NCI-H2196 treated with DMSO at 0.1 percent for 48 hours (cell line): Measurements from ENCODE around the gene PAPOLB.

Source experiments
- DNase-seq: peaks from one replicate; lab custom pipeline; 2025; ENCODE audit not compliant: unreplicated experiment; lab: John Stamatoyannopoulos, UW

The PAPOLB gene

DNA sequence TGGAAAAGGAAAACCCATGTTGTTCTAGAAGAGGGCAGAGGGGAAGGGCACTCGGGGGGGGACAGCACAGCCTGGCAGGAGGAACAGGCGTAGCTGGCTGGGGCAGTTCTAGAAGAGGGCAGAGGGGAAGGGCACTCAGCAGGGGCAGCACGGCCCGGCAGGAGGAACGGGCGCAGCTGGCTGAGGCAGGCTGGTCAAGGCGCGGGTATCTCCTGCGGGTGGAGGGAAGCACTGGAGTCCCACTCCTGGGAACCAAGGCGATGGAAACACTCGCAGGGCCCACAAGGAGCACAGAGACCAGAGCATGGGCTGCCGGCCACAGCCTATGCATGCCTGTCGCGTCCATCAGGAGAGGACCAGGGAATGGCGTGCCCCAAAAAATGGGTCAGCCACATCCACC is 36.7 kb downstream of the PAPOLB start:
- DNase-seq, result no peak

DNA sequence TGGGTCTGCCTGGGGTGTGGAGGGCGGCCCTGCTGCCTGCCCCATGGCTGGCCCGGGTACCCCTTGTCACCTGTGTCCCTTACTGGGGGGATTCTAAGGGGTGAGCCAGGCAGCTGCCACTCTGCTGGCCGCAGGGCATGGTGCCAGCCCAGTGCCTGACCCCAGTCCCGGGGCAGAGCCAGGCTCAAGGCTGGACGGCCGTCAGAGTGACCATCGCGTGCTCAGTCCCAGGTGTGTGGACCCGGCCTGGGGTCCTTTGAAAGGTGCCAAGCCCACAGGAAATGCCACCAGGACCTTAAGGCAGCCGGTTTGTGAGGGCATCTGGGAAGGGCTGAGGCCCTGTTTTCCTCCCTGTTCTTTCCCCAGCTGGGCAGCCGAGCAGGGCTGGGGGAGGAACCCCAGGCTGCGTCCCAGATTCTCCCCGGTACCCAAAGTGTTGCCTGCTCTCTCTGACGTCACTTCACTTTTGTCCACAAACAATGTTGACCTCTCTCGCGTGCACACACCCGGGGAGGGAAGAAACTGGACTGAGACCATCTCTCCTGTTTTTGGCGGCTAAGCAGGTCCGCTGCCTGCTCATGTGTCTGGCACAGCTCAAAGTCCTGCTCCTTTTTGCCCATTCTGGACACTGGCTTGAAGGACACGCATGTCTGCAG is 37.6 kb downstream of the PAPOLB start:
- DNase-seq, result no peak

DNA sequence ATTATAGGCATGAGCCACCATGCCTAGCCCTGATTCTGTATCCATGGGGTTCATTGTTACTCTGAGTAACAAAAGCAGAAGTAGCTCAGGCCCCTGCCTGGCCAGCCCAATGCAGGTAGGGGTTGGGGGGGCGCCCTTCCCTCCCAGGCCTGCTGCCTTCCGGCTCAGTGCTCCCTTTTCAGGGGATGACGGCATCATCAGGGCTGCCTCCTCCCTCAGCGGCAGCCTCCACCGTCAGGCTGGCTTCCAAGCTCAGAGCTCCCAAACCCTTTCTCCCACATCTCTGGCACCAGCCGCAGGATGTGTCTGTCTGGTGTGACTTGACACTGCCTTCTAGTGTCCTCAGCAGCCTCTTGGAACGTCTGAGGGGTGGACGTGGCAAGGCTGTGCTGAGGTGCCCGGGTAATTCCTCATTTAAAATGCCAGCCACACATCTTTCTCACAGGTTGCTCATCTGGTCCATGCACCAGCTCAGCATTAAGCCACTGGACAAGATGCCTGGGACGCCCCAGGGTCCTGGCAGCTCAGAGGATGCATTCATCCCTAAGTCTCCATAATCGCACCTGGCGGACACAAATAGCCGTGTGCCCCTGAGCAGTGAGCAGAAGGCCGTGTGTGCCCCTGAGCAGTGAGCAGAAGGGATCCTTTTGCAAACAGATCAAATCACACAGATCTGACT is 38.2 kb downstream of the PAPOLB start:
- DNase-seq, result no peak

DNA sequence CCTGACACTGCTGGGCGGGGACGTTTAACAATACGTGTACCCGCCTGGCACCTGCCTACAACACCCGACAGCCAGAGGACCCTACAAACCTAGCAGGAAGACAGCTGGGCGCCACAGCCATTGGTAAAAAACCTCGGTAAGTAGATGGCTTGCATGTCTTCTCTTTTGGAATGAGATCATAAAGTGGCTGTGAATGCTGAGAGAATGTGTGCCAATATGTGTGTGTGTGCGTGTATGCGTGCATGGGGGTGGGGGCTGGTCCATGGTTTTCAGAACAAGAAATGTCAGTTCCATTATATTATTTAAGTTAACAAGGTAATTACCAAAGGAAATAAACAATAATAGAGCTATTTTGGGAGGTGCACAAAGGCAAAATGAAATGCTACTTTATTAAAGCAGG is 39.2 kb downstream of the PAPOLB start:
- no peak for DNase-seq

DNA sequence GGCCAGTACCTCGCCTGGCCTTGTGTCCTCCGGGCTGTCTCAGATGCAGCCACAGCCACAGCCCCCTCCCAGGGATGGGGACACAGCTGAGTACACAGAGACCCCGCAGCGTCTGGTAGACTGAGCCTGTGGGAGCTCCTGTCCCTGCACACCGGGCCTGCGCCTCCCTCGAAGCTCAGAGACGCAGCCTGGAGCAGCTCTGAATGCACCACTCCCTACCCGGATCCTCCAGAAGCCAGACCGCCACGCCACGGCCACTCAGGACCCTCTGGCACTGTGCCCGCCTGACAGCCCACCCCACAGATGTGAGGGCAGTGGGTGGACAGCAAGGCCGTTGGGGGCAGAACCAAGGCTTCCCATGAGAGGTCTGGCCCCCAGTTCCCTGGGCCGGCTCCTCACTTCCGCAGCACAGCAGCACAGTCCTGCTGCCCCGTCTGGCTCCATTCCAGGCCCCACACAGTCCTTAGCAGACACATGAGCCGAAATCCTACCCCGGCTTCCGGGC is 40.8 kb downstream of the PAPOLB start:
- DNase-seq, result no peak

DNA sequence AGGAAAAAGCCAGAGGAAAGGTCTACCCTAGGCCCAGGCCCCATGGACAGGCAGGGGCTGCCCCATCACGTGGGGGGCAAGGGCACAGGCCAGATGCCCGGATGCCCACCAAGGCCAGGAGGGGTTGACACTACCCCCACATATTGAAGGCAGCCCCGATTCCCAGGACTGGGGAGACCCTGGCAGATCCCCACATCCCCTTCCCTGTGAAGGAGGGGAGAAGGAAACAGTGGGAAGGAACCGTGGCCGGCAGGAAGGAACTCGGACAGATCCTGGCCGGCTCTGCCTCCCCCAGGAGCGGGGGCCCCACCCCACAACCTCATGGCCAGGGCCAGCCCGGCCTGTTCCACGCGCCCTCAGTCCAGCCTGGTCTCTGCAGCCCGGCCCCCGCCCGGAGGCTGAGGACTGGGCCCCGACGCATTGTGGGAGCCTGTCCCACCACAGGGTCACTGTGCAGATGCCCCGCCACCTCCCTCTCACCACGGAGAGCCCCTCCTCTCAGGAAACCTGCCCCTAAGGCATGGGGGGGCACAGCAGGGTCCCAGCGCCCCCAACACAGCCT is 41.3 kb downstream of the PAPOLB start:
- no peak for DNase-seq

DNA sequence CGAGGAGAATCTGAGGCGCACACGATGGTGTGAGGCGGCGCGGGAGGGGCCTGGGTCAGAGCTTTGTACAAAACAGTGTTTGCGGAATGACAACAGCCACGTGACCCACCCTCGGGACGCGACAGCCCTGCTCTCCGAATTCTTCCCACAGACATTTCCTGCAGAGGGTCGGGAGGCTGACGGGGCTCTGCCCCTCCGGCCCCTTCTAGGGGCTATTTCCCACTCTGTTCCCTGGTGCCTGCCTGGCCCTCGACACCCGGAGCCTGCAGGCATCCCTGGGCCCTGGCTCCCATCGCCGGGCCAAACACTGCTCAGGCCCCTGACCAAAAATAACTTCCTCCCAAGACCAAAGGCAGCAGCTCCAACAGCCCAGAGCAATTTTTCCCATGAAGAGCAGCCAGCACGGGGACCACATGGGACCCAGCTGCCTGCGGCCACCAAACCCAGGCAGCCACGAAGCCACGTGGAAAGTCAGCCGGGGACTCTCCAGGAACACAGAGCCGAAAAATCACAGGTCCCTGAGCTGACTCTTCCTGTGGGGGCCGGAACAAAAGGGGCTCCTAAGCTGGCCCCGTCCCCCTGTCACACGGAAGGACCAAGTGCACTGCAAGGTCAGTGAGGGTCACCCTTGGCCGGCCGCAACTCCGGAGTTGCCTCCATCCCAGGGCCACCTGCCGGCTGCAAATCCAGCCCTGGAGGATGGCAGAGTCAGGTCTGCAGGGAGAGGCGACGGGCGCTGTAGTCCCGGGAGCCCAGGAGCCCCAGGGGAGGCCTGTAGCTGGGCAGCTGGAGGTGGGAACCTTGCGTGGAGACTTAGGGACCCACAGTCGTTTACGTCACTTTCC is 42.0 kb downstream of the PAPOLB start:
- DNase-seq, result no peak

DNA sequence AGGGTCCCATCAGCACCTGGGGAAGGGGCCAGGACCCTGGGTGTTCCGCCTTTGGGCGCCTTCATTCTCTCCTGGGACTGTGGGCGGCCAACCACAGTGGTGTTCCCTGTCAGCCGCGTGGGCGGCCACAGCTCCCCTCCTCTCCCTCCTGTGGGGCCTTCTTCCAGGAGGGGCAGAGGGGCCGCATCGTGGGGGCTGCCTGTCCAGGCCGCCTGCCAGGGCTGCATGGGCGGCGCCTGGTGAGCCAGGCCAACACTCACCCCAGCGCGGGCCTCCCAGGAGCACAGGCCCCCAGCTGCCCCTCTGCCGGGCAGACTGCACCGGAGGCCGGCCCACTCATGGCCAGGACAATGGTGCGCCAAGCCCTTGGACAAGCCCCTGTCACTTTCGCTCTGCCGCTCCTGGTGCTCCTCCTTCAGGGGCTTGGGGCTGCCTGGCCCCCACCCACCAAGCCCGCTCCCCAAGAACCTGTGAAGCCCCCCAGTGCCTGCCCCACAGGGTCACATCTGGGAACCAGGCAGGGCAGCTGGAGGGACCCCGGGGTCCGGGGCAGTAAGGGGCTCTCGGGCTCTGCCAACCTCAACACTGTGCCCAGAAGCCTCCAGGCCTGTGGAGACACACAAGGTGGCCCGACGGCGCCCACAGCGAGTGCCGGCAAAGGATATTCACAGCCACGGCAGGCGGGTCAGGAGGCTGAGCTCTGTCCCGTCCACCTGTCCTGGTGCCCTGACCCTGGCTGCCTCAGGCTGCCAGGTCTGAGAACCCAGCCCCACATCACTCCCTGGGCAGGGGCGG is 43.6 kb downstream of the PAPOLB start:
- DNase-seq, result no peak

DNA sequence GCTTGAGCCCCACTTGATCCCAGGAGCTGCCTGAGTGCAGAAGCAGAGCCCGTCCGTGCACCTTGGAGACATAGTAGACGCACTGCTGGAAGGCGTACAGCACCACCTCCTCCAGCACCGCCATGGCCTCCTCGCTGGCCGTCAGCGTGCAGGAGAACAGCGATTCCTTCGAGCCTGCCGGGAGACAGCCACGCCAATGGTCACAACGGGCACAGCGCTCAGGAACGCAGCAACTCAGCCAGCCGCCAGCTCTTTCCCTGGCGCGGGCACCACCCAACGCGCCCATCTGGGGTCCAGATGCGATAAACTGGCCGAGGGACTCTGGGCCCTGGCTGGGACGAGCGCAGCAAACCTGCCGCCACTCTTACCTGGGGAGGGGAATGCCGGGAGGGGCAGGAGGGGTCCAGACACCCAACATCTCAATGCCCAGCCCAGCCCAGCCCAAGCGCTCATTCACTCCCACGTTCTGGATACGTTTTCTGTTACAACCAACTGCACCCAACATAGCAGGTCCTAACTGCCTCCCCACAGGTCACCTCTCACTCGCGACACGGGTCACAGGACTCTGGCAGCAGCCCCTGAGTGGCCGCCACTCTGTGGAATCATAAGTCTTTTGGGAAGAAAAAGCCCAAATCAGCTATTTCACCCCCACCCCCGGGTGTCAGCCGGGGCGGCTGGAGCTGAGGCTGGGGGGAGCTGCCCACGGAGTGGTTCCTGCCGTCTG is 44.5 kb downstream of the PAPOLB start:
- no peak for DNase-seq

DNA sequence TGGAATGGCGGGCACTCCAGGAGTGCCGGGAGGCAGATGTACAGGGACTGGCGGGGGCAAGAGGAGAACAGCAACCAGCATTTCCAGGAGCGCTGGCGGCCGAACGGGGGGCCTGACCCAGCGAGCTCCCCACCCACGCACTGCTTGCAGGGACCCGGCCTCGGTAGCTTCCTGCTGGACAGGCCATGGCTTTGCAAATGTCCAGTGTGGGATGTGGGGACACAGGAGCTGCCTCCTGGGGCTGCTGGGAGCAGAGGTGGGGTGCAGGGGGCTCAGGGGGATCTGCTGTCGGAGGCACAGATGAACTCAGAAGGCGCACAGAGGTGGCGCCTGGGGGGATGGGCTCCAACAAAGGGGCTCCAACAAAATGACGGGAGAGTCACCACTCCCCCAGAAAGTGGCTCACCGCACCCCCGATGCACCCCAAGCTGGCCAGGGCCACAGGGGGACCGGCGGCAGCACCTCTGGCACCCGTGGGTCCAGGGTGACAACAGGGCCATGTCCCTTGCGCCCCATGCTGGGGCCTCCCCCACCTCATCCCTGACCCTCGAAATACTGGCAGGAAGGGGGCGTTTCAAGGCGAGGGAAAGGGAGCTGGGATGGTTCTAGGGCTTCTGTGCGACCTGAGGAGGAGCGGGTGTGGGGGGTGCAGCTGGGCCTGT is 45.3 kb downstream of the PAPOLB start:
- DNase-seq, result no peak

DNA sequence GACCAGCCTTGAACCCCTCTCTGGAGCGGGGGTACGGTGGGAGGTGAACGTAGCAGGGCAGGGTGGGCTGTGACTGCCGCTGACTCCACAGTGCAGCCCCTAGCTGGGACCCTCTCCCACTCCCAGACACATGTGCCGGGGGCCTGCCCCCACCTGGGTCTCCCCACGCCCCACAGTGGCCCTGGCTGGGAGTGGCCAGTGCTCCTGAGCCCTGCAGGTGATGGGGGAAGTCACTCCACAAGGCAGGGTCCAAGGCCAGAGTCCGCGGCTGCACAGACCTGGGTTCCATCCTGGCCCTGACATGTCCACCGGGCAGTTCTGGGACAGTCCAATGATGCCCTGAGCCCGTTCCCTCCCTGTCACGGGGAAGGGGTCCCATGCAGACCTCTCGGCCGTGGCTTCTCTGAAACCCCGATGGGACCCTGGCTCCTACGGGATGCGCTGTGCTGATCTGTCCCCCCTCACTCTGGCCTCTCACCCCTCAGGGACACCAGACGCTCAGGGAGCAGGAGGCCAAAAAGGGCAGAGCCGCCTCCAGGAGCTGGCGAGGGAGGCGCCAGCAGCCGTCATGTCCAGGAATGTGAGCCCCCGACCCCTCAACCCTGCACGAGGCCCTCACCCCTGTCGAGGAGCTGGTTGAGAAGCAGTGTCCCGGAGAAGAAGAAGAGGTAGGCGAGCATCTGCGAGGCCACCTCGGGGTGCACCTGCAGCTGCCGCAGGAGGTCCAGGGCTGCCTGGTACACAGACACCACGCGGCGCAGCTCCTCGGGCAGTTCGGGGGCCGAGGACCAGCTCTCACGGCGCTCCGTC is 46.0 kb downstream of the PAPOLB start:
- no peak for DNase-seq

DNA sequence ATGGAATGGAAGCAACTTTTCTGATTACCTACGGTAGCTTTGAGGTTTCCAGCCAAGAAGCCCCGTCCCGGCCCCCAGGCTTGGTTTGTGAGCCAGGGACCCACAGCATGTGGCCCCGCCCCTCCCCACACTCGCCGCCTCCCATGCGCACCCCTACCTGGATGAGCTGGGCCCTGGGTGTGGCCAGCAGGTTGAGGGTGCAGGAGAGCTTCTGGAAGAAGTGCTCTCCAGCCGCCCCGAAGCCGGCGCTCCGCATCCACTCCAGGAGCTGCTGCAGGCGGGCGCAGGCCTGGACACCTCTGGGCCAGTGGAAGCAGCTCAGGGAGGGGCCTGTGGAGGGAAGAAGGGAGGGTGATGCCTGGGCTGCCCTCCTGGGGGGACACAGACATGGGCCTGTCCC is 46.7 kb downstream of the PAPOLB start:
- no peak for DNase-seq

DNA sequence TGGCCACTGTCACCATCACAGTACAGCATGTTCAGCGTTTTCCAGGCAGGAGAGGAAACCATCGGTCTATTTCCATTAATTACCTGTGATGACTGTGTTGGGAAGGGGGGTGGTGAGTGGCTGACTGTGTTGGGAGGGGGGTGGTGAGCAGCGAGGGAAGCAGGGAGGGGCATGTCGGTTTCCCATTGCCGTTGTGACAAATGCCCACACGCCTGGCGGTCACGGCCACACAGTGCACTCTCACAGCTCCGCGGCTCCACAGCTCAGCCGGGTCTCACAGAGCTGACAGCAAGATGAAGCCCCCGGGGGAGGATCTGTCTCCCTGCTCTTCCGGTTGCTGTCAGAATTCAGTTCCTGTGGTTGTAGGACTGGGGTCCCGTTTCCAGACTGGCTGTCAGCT is 47.4 kb downstream of the PAPOLB start:
- no peak for DNase-seq

DNA sequence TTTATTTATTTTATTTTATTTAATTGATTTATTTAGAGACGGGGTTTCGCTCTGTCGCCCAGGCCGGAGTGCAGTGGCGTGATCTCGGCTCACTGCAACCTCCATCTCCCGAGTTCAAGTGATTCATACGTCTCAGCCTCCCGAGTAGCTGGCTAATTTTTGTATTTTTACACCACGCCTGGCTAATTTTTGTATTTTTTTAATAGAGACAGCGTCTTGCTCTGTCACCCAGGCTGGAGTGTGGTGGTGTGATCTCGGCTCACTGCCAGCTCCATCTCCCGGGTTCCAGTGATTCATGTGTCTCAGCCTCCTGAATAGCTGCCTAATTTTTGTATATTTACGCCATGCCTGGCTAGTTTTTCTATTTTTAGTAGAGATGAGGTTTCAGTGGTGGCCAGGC is 52.2 kb downstream of the PAPOLB start:
- DNase-seq, result no peak

DNA sequence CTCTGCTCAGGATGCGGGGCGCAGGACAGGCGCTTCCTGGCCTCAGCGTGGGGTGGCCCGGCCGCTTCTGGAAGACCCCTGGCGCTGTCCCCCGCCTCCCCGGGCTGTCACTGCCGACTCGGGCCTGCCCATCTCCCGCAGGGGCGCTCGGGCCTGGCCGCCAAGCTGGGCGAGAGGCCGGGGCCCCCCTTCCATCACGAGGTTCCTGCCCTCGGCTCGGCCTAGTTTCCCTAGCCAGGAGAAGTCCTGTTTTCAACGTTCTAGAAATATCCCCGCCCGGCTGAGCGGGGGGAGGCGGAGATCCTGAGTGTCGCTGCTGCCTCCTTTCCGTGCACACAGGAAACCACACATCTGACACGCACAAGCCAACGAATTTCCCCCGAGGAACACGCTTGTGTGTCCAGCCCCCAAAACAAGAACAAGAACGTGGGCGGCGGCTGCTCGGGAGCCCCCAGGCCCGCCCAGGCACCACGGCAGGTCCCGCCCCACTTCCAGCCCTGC is 52.7 kb downstream of the PAPOLB start:
- no peak for DNase-seq

DNA sequence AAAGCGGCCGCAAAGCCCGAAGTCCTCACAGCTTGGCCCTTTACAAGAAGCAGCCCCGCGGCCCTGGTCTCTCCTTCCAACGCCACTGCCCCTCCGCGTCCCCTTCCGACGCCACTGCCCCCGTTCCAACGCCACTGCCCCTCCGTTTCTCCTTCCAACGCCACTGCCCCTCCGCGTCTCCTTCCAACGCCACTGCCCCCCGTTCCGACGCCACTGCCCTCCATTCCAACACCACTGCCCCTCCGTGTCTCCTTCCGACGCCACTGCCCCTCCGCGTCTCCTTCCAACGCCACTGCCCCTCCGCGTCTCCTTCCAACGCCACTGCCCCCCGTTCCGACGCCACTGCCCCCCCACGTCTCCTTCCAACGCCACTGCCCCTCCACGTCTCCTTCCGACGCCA is 53.3 kb downstream of the PAPOLB start:
- no peak for DNase-seq

DNA sequence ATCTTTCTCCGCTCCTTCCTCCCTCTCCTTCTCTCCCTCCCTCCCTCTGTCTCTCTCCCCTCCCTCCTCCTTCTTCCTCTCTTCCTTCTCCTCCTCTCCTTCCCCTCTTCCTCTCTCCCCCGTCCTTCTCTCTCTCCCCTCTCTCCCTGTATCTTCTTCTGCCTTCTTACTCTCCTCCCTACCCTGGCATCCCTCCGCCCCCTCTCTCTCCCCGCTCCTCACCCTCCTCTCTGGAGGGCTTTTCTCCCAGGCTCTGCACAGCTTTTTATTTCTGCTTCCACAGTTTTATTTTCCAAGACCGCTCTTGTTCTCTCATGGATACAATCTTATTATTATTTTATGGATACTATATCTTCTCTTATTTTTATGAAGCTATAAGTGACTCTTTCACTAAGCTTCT is 53.8 kb downstream of the PAPOLB start:
- no peak for DNase-seq
